ENCODE results near the gene CALML5. TPM values are rescaled to one million over a fixed set of nuclear protein-coding genes. Genes with fewer than 3 reads are reported as not detected.

The CALML5 gene
- total and polyA plus RNA-seq, 2 donors (not counting 1 experiment from before 2014, with no cell fraction given) = not detected

DNA sequence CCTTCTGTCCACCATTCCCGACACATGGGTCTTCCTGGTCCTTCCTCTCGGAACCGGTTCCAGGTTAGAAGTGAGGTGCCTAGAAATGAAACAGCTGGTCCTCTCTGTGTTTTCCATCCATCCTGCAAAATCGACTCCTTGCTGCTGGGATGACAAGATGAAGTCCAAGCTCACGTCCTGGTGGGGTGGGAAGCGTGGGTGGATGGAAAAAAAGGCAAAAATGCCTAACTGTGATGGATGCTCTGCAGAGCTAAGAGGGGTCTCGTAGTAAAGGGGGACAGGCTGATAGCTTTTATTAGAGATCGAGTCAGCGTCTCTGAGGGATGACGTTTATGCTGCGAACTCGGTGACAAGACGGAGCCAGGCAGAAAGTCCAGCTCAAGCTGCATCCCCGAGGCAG is 14.1 kb downstream of the CALML5 start:
- no peak for DNase-seq (ENCODE audit: low read depth in 2 of 2)
- TF ChIP-seq, protein P1, sequence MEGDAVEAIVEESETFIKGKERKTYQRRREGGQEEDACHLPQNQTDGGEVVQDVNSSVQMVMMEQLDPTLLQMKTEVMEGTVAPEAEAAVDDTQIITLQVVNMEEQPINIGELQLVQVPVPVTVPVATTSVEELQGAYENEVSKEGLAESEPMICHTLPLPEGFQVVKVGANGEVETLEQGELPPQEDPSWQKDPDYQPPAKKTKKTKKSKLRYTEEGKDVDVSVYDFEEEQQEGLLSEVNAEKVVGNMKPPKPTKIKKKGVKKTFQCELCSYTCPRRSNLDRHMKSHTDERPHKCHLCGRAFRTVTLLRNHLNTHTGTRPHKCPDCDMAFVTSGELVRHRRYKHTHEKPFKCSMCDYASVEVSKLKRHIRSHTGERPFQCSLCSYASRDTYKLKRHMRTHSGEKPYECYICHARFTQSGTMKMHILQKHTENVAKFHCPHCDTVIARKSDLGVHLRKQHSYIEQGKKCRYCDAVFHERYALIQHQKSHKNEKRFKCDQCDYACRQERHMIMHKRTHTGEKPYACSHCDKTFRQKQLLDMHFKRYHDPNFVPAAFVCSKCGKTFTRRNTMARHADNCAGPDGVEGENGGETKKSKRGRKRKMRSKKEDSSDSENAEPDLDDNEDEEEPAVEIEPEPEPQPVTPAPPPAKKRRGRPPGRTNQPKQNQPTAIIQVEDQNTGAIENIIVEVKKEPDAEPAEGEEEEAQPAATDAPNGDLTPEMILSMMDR (conservative IDR thresholded peaks at IDR 0.05 in 1 of 2, IDR thresholded peaks at IDR 0.05 in 1 of 2; ENCODE audit: low read depth in 1 of 2, low read length in 2 of 2) = no peak
- no peak for TF ChIP-seq EZH2 (IDR thresholded peaks at IDR 0.05; ENCODE audit: low read length, missing control alignments)
- H2AFZ ChIP-seq (ENCODE audit: low read length) = no peak overlapping the region
- peaks cover 16% of the 10 kb centered on the region for H3K27me3 ChIP-seq (ENCODE audit: control insufficient read depth, insufficient read depth, low read length)
- H3K4me1 ChIP-seq (ENCODE audit: control insufficient read depth, extremely low read depth, insufficient read depth, low read length) = no peaks in the 10 kb centered on the region
- no peak overlapping the region for H3K27ac ChIP-seq (ENCODE audit: insufficient read depth, low read length)
- no peaks in the 10 kb centered on the region for H4K20me1 ChIP-seq (ENCODE audit: control insufficient read depth, extremely low read depth, insufficient read depth, low read length)
- H3K4me3 ChIP-seq (replicated peaks in 1 of 4; ENCODE audit: control extremely low read depth in 1 of 4, insufficient read depth in 1 of 4, low read depth in 3 of 4, low read length in 4 of 4) = no peak overlapping the region
- H3K9me3 ChIP-seq (ENCODE audit: control insufficient read depth, insufficient read depth, low read depth, low read length) = no peaks in the 10 kb centered on the region
- no peaks in the 10 kb centered on the region for H3K36me3 ChIP-seq (ENCODE audit: control insufficient read depth, insufficient read depth, low read length)
- H3K4me2 ChIP-seq (ENCODE audit: extremely low read depth, insufficient read depth, low read length) = no peak overlapping the region
- no peak overlapping the region for H3K9ac ChIP-seq (ENCODE audit: insufficient read depth, low read length)
- no peaks in the 10 kb centered on the region for H3K79me2 ChIP-seq (ENCODE audit: control insufficient read depth, insufficient read depth, low read length)

DNA sequence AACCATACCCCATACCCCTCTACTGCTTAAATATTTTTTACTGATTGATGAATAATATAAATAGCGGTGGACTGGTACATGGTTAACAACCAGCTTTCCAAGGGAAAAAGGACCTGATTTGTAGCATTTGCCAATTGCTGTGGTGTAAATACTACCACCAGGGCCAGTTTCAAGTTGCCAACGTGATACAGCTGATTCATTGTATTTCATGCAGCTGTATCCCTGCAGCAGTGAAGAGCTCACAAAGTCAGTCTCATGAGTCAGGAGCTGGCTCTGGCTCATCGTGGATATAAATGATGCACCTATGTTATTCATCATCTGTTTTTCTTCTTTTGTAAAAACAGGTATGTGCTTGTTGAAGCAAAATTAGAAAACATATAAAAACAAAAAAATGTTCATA is 15.2 kb downstream of the CALML5 start:
- H3K4me2 ChIP-seq (ENCODE audit: extremely low read depth, insufficient read depth, low read length) = no peak overlapping the region
- H4K20me1 ChIP-seq (ENCODE audit: control insufficient read depth, extremely low read depth, insufficient read depth, low read length) = no peaks in the 10 kb centered on the region
- H3K9ac ChIP-seq (ENCODE audit: insufficient read depth, low read length) = no peak overlapping the region
- peaks cover 16% of the 10 kb centered on the region for H3K27me3 ChIP-seq (ENCODE audit: control insufficient read depth, insufficient read depth, low read length)
- TF ChIP-seq, protein P1 (conservative IDR thresholded peaks at IDR 0.05 in 1 of 2, IDR thresholded peaks at IDR 0.05 in 1 of 2; ENCODE audit: low read depth in 1 of 2, low read length in 2 of 2) = no peak
- TF ChIP-seq EZH2 (IDR thresholded peaks at IDR 0.05; ENCODE audit: low read length, missing control alignments) = no peak
- no peak overlapping the region for H3K4me3 ChIP-seq (replicated peaks in 1 of 4; ENCODE audit: control extremely low read depth in 1 of 4, insufficient read depth in 1 of 4, low read depth in 3 of 4, low read length in 4 of 4)
- no peaks in the 10 kb centered on the region for H3K9me3 ChIP-seq (ENCODE audit: control insufficient read depth, insufficient read depth, low read depth, low read length)
- H3K4me1 ChIP-seq (ENCODE audit: control insufficient read depth, extremely low read depth, insufficient read depth, low read length) = no peaks in the 10 kb centered on the region
- no peaks in the 10 kb centered on the region for H3K36me3 ChIP-seq (ENCODE audit: control insufficient read depth, insufficient read depth, low read length)
- no peak overlapping the region for H3K27ac ChIP-seq (ENCODE audit: insufficient read depth, low read length)
- no peak overlapping the region for H2AFZ ChIP-seq (ENCODE audit: low read length)
- H3K79me2 ChIP-seq (ENCODE audit: control insufficient read depth, insufficient read depth, low read length) = no peaks in the 10 kb centered on the region
- DNase-seq (ENCODE audit: low read depth in 2 of 2) = peak; percentile 12 to 40

DNA sequence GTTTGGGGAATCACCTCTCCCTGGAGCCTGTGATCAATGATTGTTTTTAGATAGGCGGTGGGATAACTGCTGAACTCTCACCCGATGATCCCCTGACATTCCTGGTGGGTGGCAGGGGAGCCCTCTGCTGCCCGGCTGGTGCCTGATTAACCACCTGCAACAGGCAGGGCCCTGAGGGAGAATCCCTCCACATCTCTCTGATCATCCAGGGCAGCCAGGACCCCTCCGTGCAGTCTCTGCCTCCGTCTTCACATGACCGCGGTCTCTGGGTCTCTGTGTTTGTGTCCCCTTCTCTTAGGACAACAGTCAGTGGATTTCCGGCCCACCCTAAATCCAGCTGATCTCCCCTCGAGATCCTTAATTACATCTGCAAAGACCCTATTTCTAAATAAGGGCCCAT is 17.4 kb downstream of the CALML5 start:
- no peaks in the 10 kb centered on the region for H3K79me2 ChIP-seq (ENCODE audit: control insufficient read depth, insufficient read depth, low read length)
- no peak for DNase-seq (ENCODE audit: low read depth in 2 of 2)
- H4K20me1 ChIP-seq (ENCODE audit: control insufficient read depth, extremely low read depth, insufficient read depth, low read length) = no peaks in the 10 kb centered on the region
- no peak overlapping the region for H3K4me3 ChIP-seq (replicated peaks in 1 of 4; ENCODE audit: control extremely low read depth in 1 of 4, insufficient read depth in 1 of 4, low read depth in 3 of 4, low read length in 4 of 4)
- H2AFZ ChIP-seq (ENCODE audit: low read length) = no peak overlapping the region
- H3K4me1 ChIP-seq (ENCODE audit: control insufficient read depth, extremely low read depth, insufficient read depth, low read length) = no peaks in the 10 kb centered on the region
- no peak overlapping the region for H3K9ac ChIP-seq (ENCODE audit: insufficient read depth, low read length)
- no peak overlapping the region for H3K27ac ChIP-seq (ENCODE audit: insufficient read depth, low read length)
- peaks cover 16% of the 10 kb centered on the region for H3K27me3 ChIP-seq (ENCODE audit: control insufficient read depth, insufficient read depth, low read length)
- H3K9me3 ChIP-seq (ENCODE audit: control insufficient read depth, insufficient read depth, low read depth, low read length) = no peaks in the 10 kb centered on the region
- no peaks in the 10 kb centered on the region for H3K36me3 ChIP-seq (ENCODE audit: control insufficient read depth, insufficient read depth, low read length)
- no peak overlapping the region for H3K4me2 ChIP-seq (ENCODE audit: extremely low read depth, insufficient read depth, low read length)
- TF ChIP-seq, protein P1 (conservative IDR thresholded peaks at IDR 0.05 in 1 of 2, IDR thresholded peaks at IDR 0.05 in 1 of 2; ENCODE audit: low read depth in 1 of 2, low read length in 2 of 2) = no peak
- no peak for TF ChIP-seq EZH2 (IDR thresholded peaks at IDR 0.05; ENCODE audit: low read length, missing control alignments)
